Limb (tissue), 2 donors: ENCODE results near the gene SURF4.
"Not testable (repeated sequence)": the region's sequence is repeated elsewhere in the genome, so short reads cannot be mapped to it uniquely, and the experiment has no call there.

Source experiments
- DNase-seq, 2 donors: peaks; one replicate each; pipeline ENCODE4 v3.0.0-alpha.2; 2016; ENCODE audit errors: extremely low spot score in 2 of 2

Gene SURF4

DNA sequence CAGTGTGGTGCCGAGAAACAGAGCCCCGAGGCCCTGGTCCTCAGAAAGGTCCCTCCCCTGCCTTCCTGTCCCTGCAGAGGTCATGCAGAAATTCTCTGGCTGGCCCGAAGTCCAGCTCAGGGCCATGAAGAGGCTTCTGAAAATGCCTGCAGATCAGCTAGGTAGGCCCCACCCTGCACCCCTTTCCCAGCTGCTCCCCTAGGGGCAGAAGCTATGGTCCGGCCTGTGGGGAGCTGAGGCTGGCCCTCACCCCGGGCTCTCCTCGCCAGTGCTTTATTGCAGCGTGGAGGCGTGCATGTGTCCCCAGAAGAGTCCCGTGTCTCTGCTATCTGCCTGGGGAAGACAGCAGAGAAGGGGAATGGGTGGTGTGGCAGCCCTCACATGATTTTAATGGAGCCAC lies 22.0 kb upstream of the SURF4 start:
- no peak for DNase-seq

DNA sequence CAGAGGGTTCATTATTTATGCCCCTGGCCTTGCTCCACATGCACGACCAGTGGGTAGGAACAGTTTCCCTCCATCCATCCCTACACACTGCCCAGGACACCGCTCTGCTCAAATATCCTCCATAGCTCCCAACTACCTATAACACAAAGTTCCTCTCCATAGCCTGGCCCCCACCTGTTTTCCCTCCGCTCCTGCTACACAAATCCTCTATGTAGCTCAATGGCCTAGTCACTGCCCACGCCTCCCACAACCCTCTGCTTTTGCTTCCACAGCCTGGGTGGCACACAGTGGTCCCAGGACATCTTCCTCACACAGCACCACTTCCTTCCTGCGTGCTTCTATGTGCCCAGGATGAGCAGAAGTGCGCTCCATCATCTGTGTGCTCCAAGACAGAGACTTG lies 21.5 kb upstream of the SURF4 start:
- DNase-seq, result no peak

- DNase-seq, result no peak
Measured at GRCh38 chr9:133396952-133397351, 21.1 kb upstream of the SURF4 start.

- DNase-seq, result no peak
Measured at GRCh38 chr9:133394687-133395271, 18.9 kb upstream of the SURF4 start.

- no peak for DNase-seq
Measured at GRCh38 chr9:133393399-133393798, 17.5 kb upstream of the SURF4 start.

DNA sequence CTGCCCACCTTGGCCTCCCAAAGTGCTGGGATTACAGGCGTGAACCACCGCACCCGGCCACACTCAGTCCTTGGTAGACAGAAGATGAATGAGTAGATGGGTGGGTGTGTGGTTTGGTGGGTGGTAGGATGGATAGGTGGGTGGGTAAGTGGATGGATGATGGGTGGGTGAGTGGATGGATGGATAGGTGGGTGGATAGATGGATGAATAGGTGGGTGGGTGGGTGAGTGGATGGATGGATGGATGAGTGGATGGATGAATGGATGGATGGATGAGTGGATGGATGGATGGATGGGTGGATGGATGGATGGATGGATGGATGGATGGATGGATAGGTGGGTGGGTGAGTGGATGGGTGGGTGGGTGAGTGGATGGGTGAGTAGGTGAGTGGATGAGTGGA lies 16.4 kb upstream of the SURF4 start:
- DNase-seq, result not testable (repeated sequence)

DNA sequence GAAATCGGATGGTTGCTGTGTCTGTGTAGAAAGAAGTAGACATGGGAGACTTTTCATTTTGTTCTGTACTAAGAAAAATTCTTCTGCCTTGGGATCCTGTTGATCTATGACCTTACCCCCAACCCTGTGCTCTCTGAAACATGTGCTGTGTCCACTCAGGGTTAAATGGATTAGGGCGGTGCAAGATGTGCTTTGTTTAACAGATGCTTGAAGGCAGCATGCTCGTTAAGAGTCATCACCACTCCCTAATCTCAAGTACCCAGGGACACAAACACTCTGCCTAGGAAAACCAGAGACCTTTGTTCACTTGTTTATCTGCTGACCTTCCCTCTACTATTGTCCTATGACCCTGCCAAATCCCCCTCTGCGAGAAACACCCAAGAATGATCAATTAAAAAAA lies 15.6 kb upstream of the SURF4 start:
- DNase-seq, result not testable (repeated sequence)

GRCh38 chr9:133390713-133391112 lies 14.9 kb upstream of the SURF4 start:
- DNase-seq, result no peak

GRCh38 chr9:133389562-133389961 lies 13.7 kb upstream of the SURF4 start:
- no peak for DNase-seq

- DNase-seq, result no peak
Measured at GRCh38 chr9:133389025-133389557, 13.2 kb upstream of the SURF4 start.

DNA sequence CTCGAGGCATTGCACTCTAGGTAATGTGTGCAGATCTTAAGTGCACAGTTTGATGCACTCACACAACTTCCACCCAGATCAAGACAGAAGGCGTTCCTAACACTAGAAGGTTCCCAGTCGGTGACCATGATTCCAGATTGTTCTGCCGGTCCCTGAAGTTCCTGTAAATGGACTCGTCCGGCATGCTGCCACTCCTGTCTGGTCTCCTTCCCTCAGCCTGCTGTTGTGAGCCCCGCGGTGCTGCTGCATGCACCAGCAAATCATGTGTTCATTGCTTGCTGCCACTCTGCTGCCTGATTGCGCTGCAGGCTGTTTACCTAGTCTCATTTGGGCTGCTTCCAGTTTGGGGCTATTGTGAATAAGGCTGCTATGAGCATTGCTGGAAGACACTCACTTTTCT lies 11.8 kb upstream of the SURF4 start:
- DNase-seq, result no peak

- DNase-seq, result no peak
Measured at GRCh38 chr9:133386338-133386737, 10.5 kb upstream of the SURF4 start.

GRCh38 chr9:133385452-133385851 lies 9.6 kb upstream of the SURF4 start:
- no peak for DNase-seq

DNA sequence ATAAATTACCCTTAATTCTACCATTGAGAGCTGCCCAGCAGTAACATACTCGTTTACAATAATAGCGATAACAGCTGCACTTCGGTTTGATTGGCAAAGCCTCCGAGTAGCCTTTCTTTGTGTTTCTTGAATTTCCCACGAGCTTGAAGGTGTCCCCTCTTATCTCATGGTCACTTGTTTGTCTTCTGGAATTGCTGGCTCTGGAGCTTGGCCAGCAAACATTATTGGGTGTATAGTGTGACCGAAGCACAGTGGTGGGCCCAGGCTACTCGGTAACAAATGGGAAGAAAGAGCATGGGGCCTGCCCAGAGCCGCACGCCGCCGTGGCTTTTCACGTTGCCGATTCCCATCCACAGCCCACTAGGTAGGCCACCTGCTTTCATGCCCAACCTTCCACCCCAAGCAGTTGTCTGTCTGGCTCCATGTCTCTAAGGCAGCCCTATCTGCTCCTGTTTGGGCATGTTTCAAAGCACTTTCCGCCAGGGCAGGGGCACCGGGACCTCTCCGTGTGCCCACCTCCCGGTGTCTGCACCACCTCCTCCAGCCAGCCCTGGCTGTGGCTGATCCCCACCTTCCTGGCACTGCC lies 9.0 kb upstream of the SURF4 start:
- no peak for DNase-seq

- DNase-seq, result no peak
Measured at GRCh38 chr9:133383438-133383837, 7.6 kb upstream of the SURF4 start.

- DNase-seq, result no peak
Measured at GRCh38 chr9:133382507-133383141, 6.8 kb upstream of the SURF4 start.

DNA sequence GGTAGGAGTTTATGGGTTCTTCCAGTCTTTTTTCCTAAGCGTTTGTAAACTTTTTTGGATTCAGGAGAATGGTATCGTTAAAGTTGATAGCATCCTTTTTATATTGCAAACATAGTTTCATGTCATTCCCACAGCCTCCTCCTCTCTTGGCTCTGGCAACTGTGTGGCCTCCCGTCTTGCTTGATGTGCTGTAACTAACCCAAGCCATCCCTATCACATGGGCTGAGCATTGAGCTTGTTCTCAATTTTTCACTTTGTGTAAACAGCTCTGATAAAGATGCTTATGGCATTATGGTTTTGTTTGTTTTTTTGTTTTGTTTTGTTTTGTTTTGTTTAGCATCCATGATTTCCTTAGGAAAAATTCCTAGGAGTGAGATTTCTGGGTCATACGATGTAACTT lies 4.9 kb upstream of the SURF4 start:
- DNase-seq, result no peak

- DNase-seq, result no peak
Measured at GRCh38 chr9:133379153-133380086, 3.6 kb upstream of the SURF4 start.

DNA sequence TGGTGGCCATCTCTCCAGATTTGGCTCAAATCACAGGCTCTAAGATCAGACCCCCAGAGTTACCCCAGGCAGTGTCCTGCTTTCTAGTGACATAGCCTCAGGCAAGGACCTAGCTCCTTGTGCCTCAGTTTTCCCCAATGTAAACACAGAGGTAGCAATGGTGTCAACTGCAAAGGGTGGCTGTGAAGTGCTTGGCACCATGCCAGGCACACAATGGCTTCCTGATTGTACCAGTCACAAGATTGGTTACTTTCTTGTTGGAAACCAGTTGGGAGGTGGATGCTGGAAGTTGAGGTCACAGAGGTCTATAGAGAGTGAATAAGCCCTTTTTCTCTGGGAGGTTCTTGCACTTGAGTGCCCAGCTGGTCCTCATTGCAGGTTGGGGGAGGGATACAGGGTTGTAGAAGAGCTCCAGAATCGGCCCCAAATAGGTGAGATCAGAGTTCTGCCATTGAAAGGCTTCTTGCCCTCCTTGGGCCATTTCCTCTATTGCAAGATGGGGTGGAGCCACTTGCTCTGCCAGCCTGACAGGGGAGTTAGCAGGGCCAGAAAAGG lies 2.6 kb upstream of the SURF4 start:
- no peak for DNase-seq

DNA sequence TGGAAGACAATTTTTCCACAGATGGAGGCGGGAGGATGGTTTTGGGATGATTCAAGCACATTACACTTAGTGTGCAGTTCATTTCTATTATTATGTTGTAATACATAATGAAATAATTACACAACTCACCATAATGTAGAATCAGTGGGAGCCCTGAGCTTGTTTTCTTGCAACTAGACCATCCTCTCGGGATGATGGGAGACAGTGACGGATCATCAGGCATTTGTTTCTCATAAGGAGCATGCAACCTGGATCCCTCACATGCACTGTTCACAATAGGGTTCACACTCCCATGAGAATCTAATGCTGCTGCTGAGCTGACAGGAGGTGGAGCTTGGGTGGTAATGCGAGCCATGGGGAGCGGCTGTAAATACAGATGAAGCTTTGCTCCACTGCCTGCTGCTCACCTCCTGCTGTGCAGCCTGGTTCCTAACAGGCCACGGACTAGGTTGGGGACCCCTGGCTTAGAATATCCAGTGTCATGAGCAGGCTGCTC lies 1.9 kb upstream of the SURF4 start:
- DNase-seq, result no peak

DNA sequence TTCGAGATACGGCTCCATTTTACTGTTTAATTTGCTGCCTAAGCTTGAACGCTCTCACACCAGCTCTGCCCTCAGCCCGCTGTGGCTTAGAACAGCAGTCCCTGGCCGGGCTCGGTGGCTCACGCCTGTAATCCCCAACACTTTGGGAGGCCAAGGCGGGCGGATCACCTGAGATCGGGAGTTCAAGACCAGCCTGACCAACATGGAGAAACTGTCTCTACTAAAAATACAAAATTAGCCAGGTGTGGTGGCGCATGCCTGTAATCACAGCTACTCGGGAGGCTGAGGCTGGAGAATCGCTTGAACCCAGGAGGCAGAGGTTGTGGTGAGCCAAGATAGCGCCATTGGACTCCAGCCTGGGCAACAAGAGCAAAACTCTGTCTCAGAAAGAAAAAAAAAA lies 1.4 kb upstream of the SURF4 start:
- DNase-seq, result not testable (repeated sequence)
